Heart left ventricle (tissue), 16 donors: ENCODE data around the gene JUND. TPM values are rescaled to one million over a fixed set of nuclear protein-coding genes. Genes with fewer than 3 reads are reported as not detected.

Experiments used
- ATAC-seq, 4 donors: fragments of 200-7000 bp; cut with Tn5 transposase; one replicate each; pipeline ENCODE4 v1.9.1; 2020 to 2022; ENCODE audit warnings: moderate library complexity in 4 of 4, mild to moderate bottlenecking in 3 of 4, moderate number of reproducible peaks in 1 of 4
- DNase-seq, 5 donors: peaks; one replicate each; pipeline ENCODE4 v3.0.0-alpha.2; 2020
- H3K27ac ChIP-seq, 12 donors: fragments of 200-600 bp; sonication (generic) in 4 of 12; one replicate each; pipeline versions ENCODE4 v1.5.0 to v1.8.0; 2016 to 2022; ENCODE audit warnings: mild to moderate bottlenecking in 2 of 12
- H3K27me3 ChIP-seq, 9 donors: fragments of 200-600 bp; sonication (generic) in 2 of 9; one replicate each; pipeline versions ENCODE4 v1.5.1 to v1.8.0; 2016 to 2022; ENCODE audit warnings: mild to moderate bottlenecking in 3 of 9
- H3K36me3 ChIP-seq, 9 donors: fragments of 200-600 bp; sonication (generic) in 2 of 9; one replicate each; pipeline versions ENCODE4 v1.5.0 to v1.8.0; 2018 to 2022; ENCODE audit warnings: mild to moderate bottlenecking in 2 of 9
- H3K4me1 ChIP-seq, 12 donors: fragments of 200-600 bp; sonication (generic) in 4 of 12; one replicate each; pipeline versions ENCODE4 v1.5.0 to v1.8.0; 2016 to 2022; ENCODE audit warnings: mild to moderate bottlenecking in 3 of 12
- H3K4me3 ChIP-seq, 12 donors: fragments of 200-600 bp; sonication (generic) in 4 of 12; one replicate each; pipeline versions ENCODE4 v1.5.0 to v1.8.0; 2017 to 2022; ENCODE audit warnings: mild to moderate bottlenecking in 9 of 12, moderate library complexity in 4 of 12
- H3K9me3 ChIP-seq, 12 donors: fragments of 200-600 bp; sonication (generic) in 4 of 12; one replicate each; pipeline versions ENCODE4 v1.5.0 to v1.8.0; 2016 to 2022; ENCODE audit warnings: mild to moderate bottlenecking in 1 of 12
- POLR2A ChIP-seq, 2 donors: fragments of 450-650 bp; IDR thresholded peaks; one replicate each; pipeline ENCODE4 v1.6.1; 2017; ENCODE audit warnings: antibody characterized with exemption in 2 of 2, mild to moderate bottlenecking in 2 of 2, moderate library complexity in 2 of 2
- WGBS, 4 donors: extraction: QIAGEN DNeasy Blood & Tissue Kit in 2 of 4; methylation state at CpG; one replicate each; pipeline versions ENCODE4 v1.1.5 to v1.1.7; 2013 to 2018; 5-methylcytosine and 5-hydroxymethylcytosine counted together
- intact Hi-C, 10 donors: fragments of 100-400 bp; cut with DNase I; formaldehyde crosslinking; loops; one replicate each; pipeline versions ENCODE4 v1.11.1 to v1.14.2; 2022
- polyA plus RNA-seq, 2 donors: library from polyadenylated mRNA; stranded (reverse); fragments of 200-250 nt; gene quantifications; one replicate each; pipeline ENCODE4 v1.2.3, GENCODE V29; 2013
- total RNA-seq, 9 donors: library from RNA; depleted of rRNA in 2 of 9; stranded (reverse); fragments of >200 nt in 2 of 9; fragmentation: NEBNext Ultra II Directional in 3 of 9; extraction: Animal tissue kit (Norgen Biotek cat#: 25700) in 3 of 9; gene quantifications; one replicate each; pipeline versions ENCODE4 v1.1.0 to v1.2.4, GENCODE V29; 2016 to 2023
- TF ChIP-seq, protein P1 (sequence below), 12 donors: fragments of 200-600 bp; sonication (generic) in 4 of 12; IDR thresholded peaks; one replicate each; pipeline versions ENCODE4 v1.5.0 to v1.8.0; 2018 to 2022; ENCODE audit warnings: antibody characterized with exemption in 12 of 12, mild to moderate bottlenecking in 5 of 12
- donor health status: ischemic (EF 13 %, LVEDD 7.1; RV severe dilation, severe dysfunction).
- donor health status: healthy with polysubstance abuse.
- donor health status: DM: no; HTN: yes; CAD: no.
- donor health status: DM: no; HTN: no; CAD: no.
- donor health status: ischemic (EF 25% LVEDD 6.9; RV normal size, moderate dysfunction).
- donor health status: ischemic (EF 25% LVEDD 5.7; RV mildly dilated, moderate dysfunction).
- donor health status: healthy.
- donor health status: DM: yes; HTN: yes; CAD: no.
- donor health status: ischemic (EF 35%, LVEDD 5.7; RV mildly dilated, moderate dysfunction).
- donor health status: nonischemic (EF 11% LVEDD 7.7; RV severe dilation, severe dysfunction).
- donor health status: DM: yes; HTN: yes; CAD: no.
- donor health status: PGD.
- donor health status: ischemic (EF 29% LVEDD 5.4; RV normal size, mild dysfunction).
- donor health status: nonischemic (EF 23%, LVEDD 6.1; RV moderate dilation, normal function).

Gene JUND
- total and polyA plus RNA-seq, 11 donors: 80.2 to 352 (median 137) TPM

DNA sequence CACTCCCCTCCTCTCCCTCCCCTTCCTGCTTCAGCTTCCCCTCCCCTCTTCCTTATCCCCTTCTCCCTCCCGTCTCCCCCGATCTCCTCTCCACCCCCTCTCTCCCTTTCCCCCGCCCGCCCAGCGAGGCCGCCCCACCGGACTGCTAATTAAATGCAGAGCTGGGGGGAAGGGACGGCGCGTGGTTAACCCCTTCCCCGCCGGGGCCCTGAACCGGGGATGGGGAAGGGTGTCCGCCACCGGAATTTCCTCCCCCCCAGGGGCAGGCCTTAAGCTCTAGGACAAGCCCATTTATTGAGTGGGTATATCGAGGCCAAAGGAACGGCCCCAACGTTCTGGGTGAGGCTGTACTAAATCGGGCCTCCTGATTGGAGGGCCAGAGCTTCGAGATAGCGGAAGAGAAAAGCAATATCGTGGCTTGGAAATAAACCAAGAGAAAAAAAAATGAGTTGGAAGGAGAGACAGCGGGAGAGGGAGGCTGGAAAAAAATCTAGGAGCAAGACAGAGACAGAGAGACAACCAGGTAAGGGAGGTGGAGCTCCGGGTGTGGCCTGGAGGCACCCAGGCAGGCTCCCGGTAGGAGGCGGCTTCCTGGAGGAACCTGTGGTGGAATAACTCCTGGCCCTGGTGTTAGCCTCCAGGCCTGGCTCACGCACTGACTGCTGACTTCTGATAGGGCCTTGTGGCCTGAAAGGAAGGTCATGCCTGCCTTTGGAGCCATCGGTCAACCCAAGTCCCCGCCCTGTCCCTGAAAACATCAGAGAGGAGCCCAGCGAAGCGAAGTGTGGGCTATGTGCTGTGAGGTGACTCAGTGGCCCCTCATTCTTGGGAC is 11.6 kb upstream of the JUND start:
- ATAC-seq (peak; percentile 48 to 70 (median 62)), DNase-seq (peak; percentile 88 to 93 (median 92))
- no peaks in the 10 kb centered on the region for H3K36me3 ChIP-seq
- no peak for TF ChIP-seq POLR2A (IDR thresholded peaks at IDR 0.05)
- TF ChIP-seq, protein P1, sequence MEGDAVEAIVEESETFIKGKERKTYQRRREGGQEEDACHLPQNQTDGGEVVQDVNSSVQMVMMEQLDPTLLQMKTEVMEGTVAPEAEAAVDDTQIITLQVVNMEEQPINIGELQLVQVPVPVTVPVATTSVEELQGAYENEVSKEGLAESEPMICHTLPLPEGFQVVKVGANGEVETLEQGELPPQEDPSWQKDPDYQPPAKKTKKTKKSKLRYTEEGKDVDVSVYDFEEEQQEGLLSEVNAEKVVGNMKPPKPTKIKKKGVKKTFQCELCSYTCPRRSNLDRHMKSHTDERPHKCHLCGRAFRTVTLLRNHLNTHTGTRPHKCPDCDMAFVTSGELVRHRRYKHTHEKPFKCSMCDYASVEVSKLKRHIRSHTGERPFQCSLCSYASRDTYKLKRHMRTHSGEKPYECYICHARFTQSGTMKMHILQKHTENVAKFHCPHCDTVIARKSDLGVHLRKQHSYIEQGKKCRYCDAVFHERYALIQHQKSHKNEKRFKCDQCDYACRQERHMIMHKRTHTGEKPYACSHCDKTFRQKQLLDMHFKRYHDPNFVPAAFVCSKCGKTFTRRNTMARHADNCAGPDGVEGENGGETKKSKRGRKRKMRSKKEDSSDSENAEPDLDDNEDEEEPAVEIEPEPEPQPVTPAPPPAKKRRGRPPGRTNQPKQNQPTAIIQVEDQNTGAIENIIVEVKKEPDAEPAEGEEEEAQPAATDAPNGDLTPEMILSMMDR (IDR thresholded peaks at IDR 0.05): peak in 1 of 12 donors; percentile 7
- intact Hi-C loops: loop anchor here in 2 of 10 donors (1.0 kb wide), 4 partner anchors 11 to 30 kb away; partner anchors contain the start of genes JUND (in 1 of the 2) and LSM4 (in 1 of the 2)
- H3K27me3 ChIP-seq: no peaks in the 10 kb centered on the region
- H3K27ac ChIP-seq: peak overlapping the region; percentile 96 to 100 (median 99)
- H3K4me3 ChIP-seq: peak overlapping the region; percentile 64 to 98 (median 77)
- H3K4me1 ChIP-seq: peaks cover 0 to 43% (median 22%) of the 10 kb centered on the region in 12 donors
- no peaks in the 10 kb centered on the region for H3K9me3 ChIP-seq
- 8 to 12% (median 10%) methylated on average over 29 to 31 of the region's 31 CpGs for WGBS, 4 donors

DNA sequence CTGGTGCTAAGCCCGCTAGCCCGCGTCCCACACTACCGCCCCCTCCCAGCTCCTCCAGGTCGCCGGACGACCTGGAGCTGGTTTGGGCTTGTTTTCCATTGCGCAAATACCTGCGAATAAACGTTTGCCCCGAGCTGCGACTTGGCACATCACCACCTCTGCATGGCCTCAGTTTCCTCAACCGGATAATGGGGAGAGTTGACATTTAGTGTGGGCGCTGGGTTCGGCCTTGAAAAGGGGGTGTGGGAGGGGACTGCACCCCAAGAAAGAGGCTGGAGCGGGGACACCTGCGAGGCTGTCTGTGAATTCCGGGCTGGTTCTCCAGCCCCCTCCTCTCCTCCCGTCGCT is 11.0 kb upstream of the JUND start:
- TF ChIP-seq, protein P1 (IDR thresholded peaks at IDR 0.05): no peak
- no peak for TF ChIP-seq POLR2A (IDR thresholded peaks at IDR 0.05)
- no peaks in the 10 kb centered on the region for H3K27me3 ChIP-seq
- no peaks in the 10 kb centered on the region for H3K36me3 ChIP-seq
- peak overlapping the region; percentile 64 to 98 (median 77) for H3K4me3 ChIP-seq
- H3K4me1 ChIP-seq: peaks cover 0 to 43% (median 22%) of the 10 kb centered on the region in 12 donors
- DNase-seq: no peak
- 0 to 1% (median 0%) methylated on average over 16 to 20 of the region's 20 CpGs for WGBS, 4 donors
- intact Hi-C loops: loop anchor here in 2 of 10 donors (1.0 kb wide), 4 partner anchors 10 to 31 kb away; partner anchors contain the start of genes JUND (in 1 of the 2) and LSM4 (in 1 of the 2)
- H3K27ac ChIP-seq: peak overlapping the region; percentile 96 to 100 (median 99)
- no peak for ATAC-seq
- H3K9me3 ChIP-seq: no peaks in the 10 kb centered on the region

DNA sequence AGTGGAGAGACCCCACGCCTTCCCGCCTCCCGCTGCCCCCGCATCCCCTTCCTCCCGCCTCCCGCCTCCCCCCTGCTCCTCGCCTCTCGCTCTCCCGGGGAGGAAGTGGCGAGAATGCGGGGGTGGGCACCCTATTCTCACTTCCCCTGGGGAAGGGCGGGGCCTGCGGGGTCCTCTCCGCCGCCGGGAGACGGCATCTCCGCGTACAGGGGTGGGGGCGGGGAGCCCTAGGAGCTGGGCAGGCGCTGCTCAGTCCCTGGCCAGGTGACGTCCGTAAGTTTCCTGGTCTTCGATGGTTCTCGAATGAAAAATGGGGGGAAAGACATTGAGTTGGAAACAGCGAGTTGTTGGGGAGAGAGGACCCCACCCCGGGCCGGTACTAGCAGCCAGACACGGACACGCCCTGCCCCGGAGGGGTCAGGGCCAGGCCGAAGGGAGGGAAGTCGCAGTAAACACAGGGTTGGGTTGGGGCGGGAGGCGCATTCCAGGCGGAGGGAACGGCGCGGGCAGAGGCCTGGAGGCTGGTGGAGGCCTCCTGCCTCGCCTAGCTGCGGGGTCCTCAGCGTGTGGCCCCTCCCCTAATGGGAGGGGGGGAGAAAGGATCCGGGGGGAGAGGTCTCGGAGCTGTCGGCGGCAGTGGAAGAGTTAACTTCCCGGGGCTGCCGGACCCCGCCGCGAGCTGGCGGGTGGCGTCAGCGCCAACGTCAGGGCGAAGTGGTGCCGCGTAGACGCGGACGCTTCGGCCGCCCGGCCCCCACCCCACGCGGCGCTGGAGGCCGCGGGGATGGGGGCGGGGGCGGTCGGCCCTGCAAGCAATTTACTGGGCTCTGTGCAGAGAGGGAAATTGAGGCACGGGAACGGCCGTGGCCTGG is 10.4 kb upstream of the JUND start:
- 0 to 1% (median 1%) methylated on average over 28 to 75 of the region's 75 CpGs for WGBS, 4 donors
- Histone ChIP-seq H3K27ac (peak overlapping the region; percentile 96 to 100 (median 99)), H3K27me3 (no peaks in the 10 kb centered on the region), H3K4me1 (peaks cover 0 to 43% (median 22%) of the 10 kb centered on the region in 12 donors), H3K9me3 (no peaks in the 10 kb centered on the region), H3K4me3 (peak overlapping the region; percentile 64 to 98 (median 77)), H3K36me3 (no peaks in the 10 kb centered on the region)
- ATAC-seq: peak; percentile 71 to 85 (median 82)
- TF ChIP-seq, protein P1 (IDR thresholded peaks at IDR 0.05): peak in 2 of 12 donors; percentile 2
- TF ChIP-seq POLR2A (IDR thresholded peaks at IDR 0.05): peak in 1 of 2 donors; percentile 54
- peak; percentile 93 to 94 (median 93) for DNase-seq
- intact Hi-C loops: loop anchor here in 3 of 10 donors (1.0 kb wide), 4 partner anchors 10 to 31 kb away; partner anchors contain the start of genes JUND (in 1 of the 3) and LSM4 (in 1 of the 3)
